Neural progenitor cell (in vitro differentiated cells): Measurements from ENCODE around the gene SSNA1. TPM values are rescaled to one million over a fixed set of nuclear protein-coding genes. Genes with fewer than 3 reads are reported as not detected.

ENCODE experiments used
- DNase-seq: peaks from one replicate; pipeline ENCODE4 v3.0.0-alpha.2; 2016; ENCODE audit warnings: low spot score
- H2AFZ ChIP-seq: fragments of 200-600 bp; sonication (generic); replicated peaks from 2 replicates; pipeline ENCODE4 v1.6.1; 2016; ENCODE audit warnings: antibody characterized with exemption
- H3F3A ChIP-seq: fragments of 200-600 bp; sonication (generic); 2 replicates; pipeline ENCODE4 v1.6.1; 2016; ENCODE audit warnings: antibody characterized with exemption, low read depth
- H3K27ac ChIP-seq: fragments of 200-600 bp; sonication (generic); 2 replicates; pipeline ENCODE4 v1.5.1; 2016; ENCODE audit warnings: mild to moderate bottlenecking
- H3K27me3 ChIP-seq: fragments of 200-600 bp; sonication (generic); 2 replicates; pipeline ENCODE4 v1.6.1; 2016; ENCODE audit warnings: mild to moderate bottlenecking, moderate library complexity
- H3K36me3 ChIP-seq: fragments of 200-600 bp; sonication (generic); 2 replicates; pipeline ENCODE4 v1.5.1; 2016
- H3K4me1 ChIP-seq: fragments of 200-600 bp; sonication (generic); 2 replicates; pipeline ENCODE4 v1.6.1; 2016; ENCODE audit warnings: mixed run types
- H3K4me2 ChIP-seq: fragments of 200-600 bp; sonication (generic); 2 replicates; pipeline ENCODE4 v1.6.1; 2016
- H3K4me3 ChIP-seq: fragments of 200-600 bp; sonication (generic); 2 replicates; pipeline ENCODE4 v1.5.1; 2016
- H3K79me2 ChIP-seq: fragments of 200-600 bp; sonication (generic); 2 replicates; pipeline ENCODE4 v1.6.1; 2016; ENCODE audit warnings: low read depth
- H3K9ac ChIP-seq: fragments of 200-600 bp; sonication (generic); 2 replicates; pipeline ENCODE4 v1.6.1; 2016
- H3K9me3 ChIP-seq: fragments of 200-600 bp; sonication (generic); 2 replicates; pipeline ENCODE4 v1.5.1; 2016; ENCODE audit warnings: low read depth
- H4K20me1 ChIP-seq: fragments of 200-600 bp; sonication (generic); 2 replicates; pipeline ENCODE4 v1.6.1; 2016; ENCODE audit warnings: low read depth
- H3K27ac Mint-ChIP-seq: 3 replicates; pipeline ENCODE4 v1.8.0; 2021; ENCODE audit warnings: mixed read lengths
- H3K27me3 Mint-ChIP-seq: 2 replicates; pipeline ENCODE4 v1.8.0; 2022; ENCODE audit warnings: low read depth, mild to moderate bottlenecking, inconsistent platforms, moderate library complexity, mixed read lengths; ENCODE audit not compliant: insufficient read depth
- H3K36me3 Mint-ChIP-seq: 3 replicates; pipeline ENCODE4 v1.8.0; 2021; ENCODE audit warnings: mixed read lengths
- H3K4me1 Mint-ChIP-seq: 3 replicates; pipeline ENCODE4 v1.8.0; 2021; ENCODE audit warnings: mixed read lengths
- H3K4me3 Mint-ChIP-seq: 3 replicates; pipeline ENCODE4 v1.8.0; 2021; ENCODE audit warnings: mild to moderate bottlenecking, moderate library complexity, mixed read lengths
- H3K9me3 Mint-ChIP-seq: 3 replicates; pipeline ENCODE4 v1.8.0; 2020; ENCODE audit warnings: mixed read lengths
- EZH2 ChIP-seq: fragments of 200-600 bp; sonication (generic); IDR thresholded peaks from 2 replicates; pipeline ENCODE4 v1.6.1; 2017; ENCODE audit warnings: antibody characterized with exemption, mild to moderate bottlenecking, moderate library complexity
- EZH2phosphoT487 ChIP-seq: fragments of 200-600 bp; sonication (generic); IDR thresholded peaks from 2 replicates; pipeline ENCODE4 v1.6.1; 2017; ENCODE audit warnings: antibody characterized with exemption
- total RNA-seq: library from RNA; depleted of rRNA; stranded (reverse); fragments of >200 nt; gene quantifications from 2 replicates; pipeline ENCODE4 v1.2.3, GENCODE V29; 2015; ENCODE audit warnings: low replicate concordance
- TF ChIP-seq, protein P1 (sequence below): fragments of 200-600 bp; sonication (generic); IDR thresholded peaks from 2 replicates; pipeline ENCODE4 v1.5.1; 2017; ENCODE audit warnings: antibody characterized with exemption, mild to moderate bottlenecking

SSNA1 gene
- total RNA-seq, 1 donor from 2014 or later = 27.9 TPM

- TF ChIP-seq, protein P1, sequence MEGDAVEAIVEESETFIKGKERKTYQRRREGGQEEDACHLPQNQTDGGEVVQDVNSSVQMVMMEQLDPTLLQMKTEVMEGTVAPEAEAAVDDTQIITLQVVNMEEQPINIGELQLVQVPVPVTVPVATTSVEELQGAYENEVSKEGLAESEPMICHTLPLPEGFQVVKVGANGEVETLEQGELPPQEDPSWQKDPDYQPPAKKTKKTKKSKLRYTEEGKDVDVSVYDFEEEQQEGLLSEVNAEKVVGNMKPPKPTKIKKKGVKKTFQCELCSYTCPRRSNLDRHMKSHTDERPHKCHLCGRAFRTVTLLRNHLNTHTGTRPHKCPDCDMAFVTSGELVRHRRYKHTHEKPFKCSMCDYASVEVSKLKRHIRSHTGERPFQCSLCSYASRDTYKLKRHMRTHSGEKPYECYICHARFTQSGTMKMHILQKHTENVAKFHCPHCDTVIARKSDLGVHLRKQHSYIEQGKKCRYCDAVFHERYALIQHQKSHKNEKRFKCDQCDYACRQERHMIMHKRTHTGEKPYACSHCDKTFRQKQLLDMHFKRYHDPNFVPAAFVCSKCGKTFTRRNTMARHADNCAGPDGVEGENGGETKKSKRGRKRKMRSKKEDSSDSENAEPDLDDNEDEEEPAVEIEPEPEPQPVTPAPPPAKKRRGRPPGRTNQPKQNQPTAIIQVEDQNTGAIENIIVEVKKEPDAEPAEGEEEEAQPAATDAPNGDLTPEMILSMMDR = no peak
- TF ChIP-seq EZH2 = no peak
- no peak for TF ChIP-seq EZH2phosphoT487
- no peak overlapping the region for H3K27ac ChIP-seq
- peaks cover 25% of the 10 kb centered on the region for H3K27me3 ChIP-seq
- H3K36me3 ChIP-seq = no peaks in the 10 kb centered on the region
- no peak for DNase-seq
- H3K27ac Mint-ChIP-seq = no peak overlapping the region
- H4K20me1 ChIP-seq = peaks cover 7% of the 10 kb centered on the region
- no peak overlapping the region for H3K4me2 ChIP-seq
- H3K4me3 Mint-ChIP-seq = peak overlapping the region; percentile 57
- no peaks in the 10 kb centered on the region for H3K9me3 Mint-ChIP-seq
- H3K9ac ChIP-seq = no peak overlapping the region
- H3K27me3 Mint-ChIP-seq = peaks cover 2% of the 10 kb centered on the region
- no peaks in the 10 kb centered on the region for H3K4me1 Mint-ChIP-seq
- H3K9me3 ChIP-seq = no peaks in the 10 kb centered on the region
- H3K4me3 ChIP-seq = no peak overlapping the region
- peaks cover 12% of the 10 kb centered on the region for H3F3A ChIP-seq
- H2AFZ ChIP-seq = no peak overlapping the region
- no peaks in the 10 kb centered on the region for H3K79me2 ChIP-seq
- peaks cover 13% of the 10 kb centered on the region for H3K4me1 ChIP-seq
- no peaks in the 10 kb centered on the region for H3K36me3 Mint-ChIP-seq
These were observed 32.0 kb downstream of the SSNA1 start for GRCh38 chr9:137220317-137221094.

- peaks cover 13% of the 10 kb centered on the region for H3K4me1 ChIP-seq
- H3K4me2 ChIP-seq = peak overlapping the region; percentile 92
- TF ChIP-seq EZH2 (no peak), EZH2phosphoT487 (no peak)
- TF ChIP-seq, protein P1 = no peak
- H3F3A ChIP-seq = peaks cover 12% of the 10 kb centered on the region
- no peak overlapping the region for H3K27ac Mint-ChIP-seq
- H3K9me3 Mint-ChIP-seq = no peaks in the 10 kb centered on the region
- no peak overlapping the region for H3K9ac ChIP-seq
- no peak overlapping the region for H3K4me3 Mint-ChIP-seq
- H3K79me2 ChIP-seq = no peaks in the 10 kb centered on the region
- no peaks in the 10 kb centered on the region for H3K9me3 ChIP-seq
- H3K27ac ChIP-seq = no peak overlapping the region
- H4K20me1 ChIP-seq = peaks cover 7% of the 10 kb centered on the region
- peak overlapping the region; percentile 56 for H3K4me3 ChIP-seq
- no peak overlapping the region for H2AFZ ChIP-seq
- peaks cover 2% of the 10 kb centered on the region for H3K27me3 Mint-ChIP-seq
- H3K4me1 Mint-ChIP-seq = no peaks in the 10 kb centered on the region
- H3K36me3 Mint-ChIP-seq = no peaks in the 10 kb centered on the region
- peaks cover 25% of the 10 kb centered on the region for H3K27me3 ChIP-seq
- no peak for DNase-seq
- no peaks in the 10 kb centered on the region for H3K36me3 ChIP-seq
These were observed 32.6 kb downstream of the SSNA1 start for GRCh38 chr9:137221095-137221505.

DNA sequence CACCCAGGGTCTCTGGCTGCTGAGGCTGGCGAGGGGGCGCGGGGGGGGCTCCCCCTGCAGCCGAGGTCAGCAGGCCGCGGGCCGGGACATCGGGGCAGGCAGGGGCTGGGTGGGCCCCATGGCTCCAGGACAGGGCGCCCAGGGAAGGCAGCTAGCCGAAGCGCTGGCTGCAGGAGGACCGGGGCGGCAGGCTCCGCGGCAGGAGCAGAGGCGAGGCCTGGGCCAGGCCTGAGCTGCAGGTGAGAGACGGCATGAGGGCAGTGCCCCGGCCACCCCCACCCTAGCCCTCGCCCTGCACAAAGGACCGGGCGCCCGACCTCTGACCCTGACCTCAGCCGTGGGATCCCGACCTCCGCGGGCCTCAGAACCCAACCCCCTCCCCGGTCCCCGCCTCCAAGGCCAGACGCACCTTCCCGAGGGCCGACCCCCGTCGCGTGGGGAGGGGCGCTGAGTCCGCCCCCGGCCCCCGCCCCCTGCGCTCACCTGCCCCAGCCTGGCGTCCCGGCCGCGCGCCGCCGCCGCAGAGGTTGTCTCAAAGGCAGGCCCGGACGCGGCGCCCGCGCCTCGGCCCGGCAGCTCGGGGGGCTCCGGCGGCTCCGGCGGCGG, 33.1 kb downstream of the SSNA1 start:
- no peak for TF ChIP-seq EZH2phosphoT487
- TF ChIP-seq, protein P1 = no peak
- TF ChIP-seq EZH2 = no peak
- H3K4me1 Mint-ChIP-seq = no peaks in the 10 kb centered on the region
- H3K27ac ChIP-seq = no peak overlapping the region
- no peaks in the 10 kb centered on the region for H3K9me3 ChIP-seq
- no peaks in the 10 kb centered on the region for H3K36me3 ChIP-seq
- peak; percentile 47 for DNase-seq
- no peaks in the 10 kb centered on the region for H3K36me3 Mint-ChIP-seq
- no peaks in the 10 kb centered on the region for H3K9me3 Mint-ChIP-seq
- H3F3A ChIP-seq = peaks cover 12% of the 10 kb centered on the region
- peak overlapping the region; percentile 92 for H3K4me2 ChIP-seq
- peaks cover 25% of the 10 kb centered on the region for H3K27me3 ChIP-seq
- peaks cover 2% of the 10 kb centered on the region for H3K27me3 Mint-ChIP-seq
- peaks cover 13% of the 10 kb centered on the region for H3K4me1 ChIP-seq
- peak overlapping the region; percentile 56 for H3K4me3 ChIP-seq
- no peak overlapping the region for H3K4me3 Mint-ChIP-seq
- no peak overlapping the region for H3K9ac ChIP-seq
- peaks cover 7% of the 10 kb centered on the region for H4K20me1 ChIP-seq
- H3K79me2 ChIP-seq = no peaks in the 10 kb centered on the region
- no peak overlapping the region for H3K27ac Mint-ChIP-seq
- no peak overlapping the region for H2AFZ ChIP-seq
